SU-DHL-6 (cell line): ENCODE data around the gene ZNF524.

Source experiments
- CTCF ChIP-seq: fragments of 200-600 bp; sonication (generic); IDR thresholded peaks from one replicate; pipeline ENCODE4 v1.5.1; 2017; ENCODE audit warnings: antibody characterized with exemption, mild to moderate bottlenecking, low read length, moderate library complexity; ENCODE audit not compliant: insufficient read depth, poor library complexity, severe bottlenecking
- EZH2phosphoT487 ChIP-seq: fragments of 200-600 bp; sonication (generic), shearing (Covaris generic); conservative IDR thresholded peaks from 2 replicates; pipeline ENCODE4 v1.6.1; 2018; ENCODE audit warnings: mild to moderate bottlenecking, antibody characterized with exemption, low read length, moderate library complexity, mixed read lengths

GRCh38 chr19:55636723-55637122 lies 36.6 kb downstream of the ZNF524 start:
- no peak for TF ChIP-seq CTCF
- no peak for TF ChIP-seq EZH2phosphoT487
